ENCODE results near the gene CREB5.

CREB5 gene

DNA sequence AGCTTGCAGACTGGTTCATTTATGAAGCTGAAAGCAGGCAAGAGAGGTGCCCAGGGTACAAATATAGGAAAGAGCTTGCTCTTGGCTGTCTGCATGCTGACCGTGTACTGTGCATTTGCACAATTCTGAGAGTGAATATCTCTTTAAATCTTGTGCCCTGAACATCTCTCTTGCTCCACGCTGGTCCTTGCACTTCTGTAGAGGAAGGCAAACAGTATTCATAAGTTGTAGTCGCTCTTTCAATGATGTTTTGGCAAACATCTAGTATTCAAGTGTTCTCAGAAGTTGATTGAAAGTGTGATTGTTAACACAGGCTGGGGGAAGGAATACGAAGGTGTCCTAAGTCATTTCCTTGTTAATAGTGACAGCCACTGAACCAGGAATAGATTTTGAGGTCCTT, 332.6 kb downstream of the CREB5 start:
- no peak for DNase-seq (ENCODE audit: low read depth, low spot score)

DNA sequence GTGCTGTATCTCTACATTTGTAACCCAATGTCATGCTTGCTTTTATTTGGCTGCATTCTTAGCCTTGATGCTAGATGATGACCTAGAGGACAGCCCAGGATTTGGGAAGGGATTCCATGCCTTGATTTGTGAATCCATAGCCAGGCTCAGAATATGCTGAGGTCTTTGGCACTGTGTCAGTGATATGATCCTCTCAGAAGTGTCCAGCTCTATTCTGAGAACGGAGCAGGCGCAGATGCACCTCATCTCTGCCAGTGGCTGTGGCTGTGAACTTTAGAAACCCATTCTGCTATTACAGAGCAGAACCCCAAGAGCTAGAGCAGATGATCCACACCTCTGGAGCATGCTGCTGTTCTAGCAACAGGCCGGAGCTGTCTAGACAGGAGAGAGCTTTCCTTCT, 333.0 kb downstream of the CREB5 start:
- no peak for DNase-seq (ENCODE audit: low read depth, low spot score)

DNA sequence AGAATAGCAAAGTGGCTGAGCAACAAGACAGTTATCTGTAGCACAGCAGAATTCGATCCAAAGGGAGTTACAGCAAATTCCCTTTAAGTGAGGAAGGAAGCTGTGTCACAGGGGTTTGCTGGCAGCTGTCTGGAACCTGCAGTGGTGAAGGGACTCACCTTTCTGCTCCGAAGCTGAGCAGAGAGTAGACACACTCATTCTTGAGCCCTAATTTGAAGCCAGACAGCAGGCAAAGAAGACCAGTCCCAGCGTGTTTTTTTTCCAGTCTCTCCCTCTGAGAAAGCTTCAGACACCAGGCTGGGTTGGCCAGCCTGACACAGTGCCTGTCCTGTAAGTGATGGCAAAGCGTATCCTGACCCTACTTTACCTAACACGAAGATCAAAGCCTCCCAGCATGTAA, 335.1 kb downstream of the CREB5 start:
- no peak for DNase-seq (ENCODE audit: low read depth, low spot score)

DNA sequence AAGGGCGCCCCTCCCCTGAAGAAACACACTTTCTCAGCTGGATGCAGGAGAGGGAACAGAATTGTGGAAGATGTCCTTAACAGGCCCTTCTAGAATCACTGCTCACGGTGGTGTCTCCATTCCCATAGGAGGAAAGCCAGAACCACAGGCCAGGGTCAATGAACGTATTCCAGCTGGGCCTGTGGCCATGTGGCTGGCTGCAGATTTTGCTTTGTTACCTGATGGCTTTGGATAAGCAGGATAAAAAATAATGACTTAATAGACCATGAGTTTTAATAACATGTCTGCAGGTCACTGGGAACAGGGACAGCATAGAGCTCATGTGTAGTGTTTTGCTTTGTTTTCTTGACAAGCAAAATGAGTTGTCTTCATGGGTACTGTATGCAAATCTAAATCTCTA, 335.5 kb downstream of the CREB5 start:
- no peak for DNase-seq (ENCODE audit: low read depth, low spot score)

DNA sequence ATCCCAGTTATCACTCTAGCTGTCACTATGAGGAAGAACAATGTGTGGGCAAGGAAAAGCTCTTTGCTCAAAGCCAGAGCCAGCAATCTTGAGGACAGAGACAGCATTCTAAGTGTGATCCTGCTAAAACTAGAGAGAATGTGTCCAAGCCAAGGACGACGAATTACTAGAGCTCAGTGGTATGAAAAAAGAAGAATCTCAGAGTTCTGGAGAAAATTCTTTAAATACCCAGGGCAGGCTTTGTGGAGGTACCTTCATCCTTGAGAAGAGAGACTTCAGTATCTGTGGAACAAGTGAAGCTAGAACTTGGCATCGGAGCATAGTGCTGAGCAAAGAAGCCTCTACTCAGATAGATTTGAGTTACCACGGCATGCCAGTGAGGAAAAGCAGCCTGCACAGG, 336.0 kb downstream of the CREB5 start:
- no peak for DNase-seq (ENCODE audit: low read depth, low spot score)

DNA sequence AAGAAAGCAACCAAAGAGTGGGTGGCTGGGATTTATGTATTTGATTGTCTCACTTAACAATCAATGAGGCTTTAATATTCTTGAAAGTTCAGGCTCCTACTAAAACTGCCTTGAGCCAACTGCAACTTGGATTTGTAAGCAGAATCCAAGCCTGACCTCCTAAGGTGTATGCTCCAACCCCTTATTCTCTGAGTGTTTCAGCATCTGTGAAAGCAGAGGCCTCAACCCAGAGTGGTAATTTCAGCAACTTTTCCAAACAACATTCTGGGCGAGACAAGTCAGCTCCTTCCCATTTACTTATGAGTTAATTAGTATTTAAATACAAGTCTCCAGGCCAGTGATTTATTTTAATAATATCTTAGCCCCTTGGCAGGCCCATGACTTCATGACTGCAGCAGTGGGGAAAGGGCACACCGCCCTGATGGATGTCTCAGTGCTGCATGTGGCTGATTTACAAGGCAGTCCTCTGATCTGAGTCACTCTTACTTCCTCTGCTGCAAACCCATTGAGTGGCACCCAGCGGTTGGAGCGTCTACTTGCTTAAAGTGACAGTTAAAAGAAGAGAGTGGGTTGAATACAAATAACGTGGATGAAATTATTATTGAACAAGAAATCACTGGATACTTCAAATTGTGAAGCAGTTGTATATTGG, 336.7 kb downstream of the CREB5 start:
- DNase-seq (ENCODE audit: low read depth, low spot score) = no peak

DNA sequence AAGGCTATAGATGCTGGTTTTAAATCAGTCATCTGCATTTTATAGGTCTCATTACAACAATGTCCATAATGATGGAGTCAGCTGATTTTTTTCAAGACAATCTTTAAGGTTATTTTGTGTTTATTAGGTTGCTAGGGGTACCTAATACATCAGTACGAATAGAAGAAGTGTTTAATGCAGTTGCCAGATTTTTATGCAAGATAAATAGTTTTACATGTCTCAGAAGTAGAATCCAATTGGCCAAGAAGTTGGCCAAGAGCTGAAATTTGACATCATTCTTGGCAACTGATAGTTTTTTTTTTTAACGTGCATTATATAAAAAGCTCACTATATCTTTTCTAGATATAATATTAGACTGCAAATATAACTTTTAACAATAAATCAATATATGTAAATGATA, 337.3 kb downstream of the CREB5 start:
- DNase-seq (ENCODE audit: low read depth, low spot score) = no peak

DNA sequence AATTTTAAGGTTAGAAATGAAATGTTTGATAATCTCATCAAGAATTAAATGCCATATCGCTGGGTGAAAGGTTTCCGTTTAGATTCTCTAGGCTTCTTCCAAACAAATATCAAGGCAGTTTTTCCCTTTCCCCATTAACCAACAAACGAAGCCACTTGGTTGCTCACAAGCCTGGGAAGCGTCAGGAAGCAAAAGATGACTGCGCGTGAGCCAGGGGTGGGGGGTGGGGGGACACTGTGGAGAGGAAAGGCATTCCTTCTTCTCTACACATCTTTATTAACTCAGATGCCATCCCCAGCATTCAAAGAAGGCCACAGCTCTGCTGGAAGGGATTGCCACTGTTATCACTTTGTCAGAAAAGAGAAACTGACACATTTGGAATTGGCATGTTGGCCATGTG, 338.7 kb downstream of the CREB5 start:
- DNase-seq (ENCODE audit: low read depth, low spot score) = no peak

DNA sequence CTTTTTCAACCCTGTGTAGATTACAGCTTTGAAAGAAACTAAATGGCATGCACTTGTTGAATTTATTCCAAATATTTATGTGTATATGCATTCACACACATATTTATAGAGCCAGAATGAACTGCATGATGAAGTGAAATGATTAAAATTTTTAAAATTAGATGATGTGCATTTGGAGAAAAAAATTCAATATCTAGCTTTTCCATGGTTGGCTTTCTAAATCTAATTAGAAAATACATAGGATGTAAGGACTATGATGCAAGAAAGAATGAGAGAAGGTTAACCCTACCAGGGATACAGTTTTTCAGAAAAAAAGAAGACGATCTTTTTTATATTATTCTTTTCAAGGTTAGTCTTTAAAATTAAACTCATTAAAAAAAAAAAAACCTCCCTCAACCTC, 341.3 kb downstream of the CREB5 start:
- no peak for DNase-seq (ENCODE audit: low read depth, low spot score)

DNA sequence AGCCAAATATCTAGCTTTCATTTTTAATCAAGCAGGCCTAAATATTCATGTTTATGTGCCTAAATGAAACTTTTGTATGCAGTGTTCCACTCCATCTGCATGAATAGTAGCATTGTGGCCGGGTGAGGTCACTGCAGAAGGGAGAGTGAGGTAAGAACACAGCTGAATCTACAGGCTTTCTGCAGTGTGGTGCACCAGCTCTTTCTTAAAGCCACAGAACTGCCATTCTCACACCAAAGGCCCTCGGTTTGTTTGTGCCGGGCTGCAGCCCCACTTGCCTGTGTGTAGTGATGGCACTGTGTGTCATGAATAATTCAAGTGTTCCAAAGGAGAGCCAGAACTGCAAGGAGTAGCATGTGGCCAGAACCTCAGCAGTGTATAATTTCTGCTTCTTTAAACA, 341.7 kb downstream of the CREB5 start:
- DNase-seq (ENCODE audit: low read depth, low spot score) = no peak

DNA sequence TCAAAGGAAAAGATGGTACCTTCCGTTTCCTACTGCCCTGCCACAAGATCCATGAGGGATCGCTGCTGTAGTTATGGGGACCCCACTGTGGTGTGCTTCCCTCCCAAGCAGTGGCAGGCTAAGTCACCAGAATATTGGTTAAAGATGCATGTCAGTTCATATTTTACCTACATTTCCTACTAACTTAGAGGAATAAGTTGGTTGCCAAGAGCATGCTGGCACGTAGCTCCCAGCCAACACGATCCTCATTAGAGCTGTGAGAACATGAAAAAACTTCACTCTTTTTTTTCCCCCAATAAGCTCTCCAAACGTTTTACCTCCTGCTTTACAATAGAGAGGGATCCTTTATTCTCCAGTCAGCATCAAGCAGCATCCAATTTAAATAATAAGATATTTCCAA, 342.1 kb downstream of the CREB5 start:
- DNase-seq (ENCODE audit: low read depth, low spot score) = no peak

DNA sequence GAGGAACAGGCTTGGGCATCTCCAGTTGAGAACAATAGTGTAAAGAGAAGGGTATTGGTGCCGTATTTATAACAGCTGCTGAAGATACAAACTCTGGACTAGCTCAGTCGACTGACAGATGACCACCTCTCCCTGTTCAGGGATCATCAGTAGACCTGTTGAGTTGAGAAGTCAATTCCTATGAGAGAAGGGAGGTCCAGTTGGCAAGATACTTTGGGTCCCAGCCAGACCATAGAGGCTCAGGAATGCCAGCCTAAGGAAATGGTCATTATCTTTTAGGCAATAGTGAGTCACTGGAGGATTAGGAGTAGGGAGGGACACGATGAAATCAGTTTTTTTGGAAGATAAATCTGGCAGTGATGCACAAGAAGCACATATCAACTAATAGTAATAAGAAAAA, 342.9 kb downstream of the CREB5 start:
- no peak for DNase-seq (ENCODE audit: low read depth, low spot score)

DNA sequence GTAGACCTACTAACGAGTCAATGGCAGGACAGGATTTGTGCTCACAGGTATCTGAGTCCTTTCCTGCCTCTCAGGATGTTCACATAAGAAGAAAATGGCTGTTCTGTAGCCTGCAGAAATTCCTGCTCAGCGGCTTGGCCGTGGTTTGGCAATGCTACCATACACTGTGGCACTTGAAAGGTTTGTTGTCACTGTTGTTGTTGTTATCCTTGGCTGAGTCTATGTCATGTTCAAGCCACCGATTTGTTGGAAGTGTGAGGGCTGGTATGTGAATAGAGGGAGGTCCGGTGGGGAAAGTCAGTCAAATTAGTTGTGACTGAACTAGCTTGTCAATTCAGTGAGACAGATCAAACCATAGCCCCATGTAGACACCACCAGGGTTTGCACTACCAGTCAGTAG, 345.9 kb downstream of the CREB5 start:
- DNase-seq (ENCODE audit: low read depth, low spot score) = no peak

DNA sequence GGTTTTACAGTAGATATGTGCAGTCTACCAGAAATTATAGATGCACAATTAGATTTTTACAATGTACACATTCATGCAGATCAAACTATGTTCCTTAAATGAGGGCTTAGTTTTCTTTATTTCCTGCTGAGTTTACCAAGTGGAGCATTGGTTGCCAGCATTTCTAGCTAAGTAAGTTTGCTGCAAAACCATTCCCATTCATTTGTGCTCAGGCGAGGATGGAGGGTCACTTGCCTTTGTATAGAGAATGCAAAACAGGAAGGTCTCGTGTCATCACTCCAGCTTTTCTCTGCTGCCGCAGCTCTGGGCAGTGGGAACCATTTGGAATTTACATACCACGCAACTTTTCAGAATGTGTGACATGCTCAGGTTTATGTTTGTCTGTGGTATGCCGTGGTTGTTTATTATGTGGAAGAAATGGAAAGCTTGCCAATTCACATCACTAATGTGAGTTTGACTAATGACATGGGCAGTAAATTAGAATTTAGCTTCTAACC, 347.2 kb downstream of the CREB5 start:
- no peak for DNase-seq (ENCODE audit: low read depth, low spot score)

DNA sequence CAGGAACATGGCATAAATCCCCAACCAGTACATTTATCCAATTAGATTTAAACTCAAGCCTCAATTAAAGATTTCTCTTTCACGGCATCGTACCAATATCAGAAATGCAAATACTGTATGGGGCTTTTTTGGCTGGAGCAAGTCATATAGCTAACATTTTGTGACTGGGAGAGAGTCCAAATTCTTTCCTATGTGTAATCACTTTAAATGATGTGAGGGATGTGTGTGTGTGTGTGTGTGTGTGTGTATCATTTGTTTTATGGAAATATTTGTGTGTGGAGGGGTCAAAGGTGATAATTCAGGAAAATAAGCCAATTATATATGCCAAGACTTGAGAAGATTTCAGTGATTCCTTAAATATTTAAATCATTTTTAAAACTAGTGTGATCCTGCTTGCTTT, 349.2 kb downstream of the CREB5 start:
- DNase-seq (ENCODE audit: low read depth, low spot score) = no peak

DNA sequence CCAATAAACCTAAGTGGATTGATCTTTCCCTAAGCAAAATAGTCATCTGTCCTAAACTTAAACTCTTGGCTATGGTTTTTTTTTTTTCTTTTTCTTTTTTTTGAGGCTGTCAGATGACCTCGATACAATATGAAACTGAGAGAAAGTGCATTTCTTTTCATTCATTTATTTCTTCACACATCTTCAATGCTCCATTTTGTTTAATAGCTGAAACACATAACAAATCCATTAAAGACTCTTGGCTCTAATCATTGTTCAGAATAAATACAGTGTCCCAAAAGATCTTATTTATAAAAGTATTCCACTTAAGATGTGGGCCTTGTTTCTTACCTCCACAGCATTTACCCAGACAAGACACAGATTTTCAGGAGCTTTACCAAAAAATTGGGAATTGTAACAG, 350.3 kb downstream of the CREB5 start:
- no peak for DNase-seq (ENCODE audit: low read depth, low spot score)

DNA sequence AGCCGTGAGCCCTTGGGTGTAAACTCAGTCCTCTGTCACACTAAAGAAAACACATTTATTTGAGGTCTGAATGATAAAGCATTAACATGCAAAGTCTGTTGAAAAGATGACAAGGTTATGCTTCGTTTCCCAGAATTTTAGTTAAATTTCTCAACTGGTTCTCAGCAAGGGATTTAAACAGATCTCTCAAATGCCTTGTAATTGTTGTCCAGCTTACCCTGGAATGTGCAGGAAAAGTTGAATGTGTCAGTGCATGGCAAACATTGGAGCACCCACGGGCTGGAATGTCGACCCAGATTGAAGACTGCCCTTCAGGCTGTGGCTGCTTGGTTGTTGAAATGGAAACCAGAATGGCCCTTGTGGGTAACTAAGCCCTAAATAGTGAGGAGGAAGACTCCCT, 354.0 kb downstream of the CREB5 start:
- DNase-seq (ENCODE audit: low read depth, low spot score) = no peak

DNA sequence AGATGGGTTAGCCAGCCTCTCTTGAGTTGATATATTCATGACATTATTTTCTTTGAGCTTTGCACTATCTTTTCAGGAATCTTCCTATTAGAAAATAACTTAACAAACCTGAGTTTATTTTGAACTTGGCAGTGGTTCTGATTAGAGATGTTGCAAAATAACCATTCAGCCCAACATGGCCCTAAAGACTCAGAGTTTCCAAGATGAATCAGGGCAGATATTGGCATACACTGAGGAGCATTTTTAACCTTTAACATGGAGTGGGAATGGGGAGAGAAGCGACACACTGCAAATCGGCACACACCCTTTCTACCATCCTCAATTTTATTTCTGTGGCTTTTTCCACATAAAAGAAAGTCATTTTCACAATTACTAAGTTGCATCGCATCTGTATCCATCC, 355.0 kb downstream of the CREB5 start:
- DNase-seq (ENCODE audit: low read depth, low spot score) = no peak

DNA sequence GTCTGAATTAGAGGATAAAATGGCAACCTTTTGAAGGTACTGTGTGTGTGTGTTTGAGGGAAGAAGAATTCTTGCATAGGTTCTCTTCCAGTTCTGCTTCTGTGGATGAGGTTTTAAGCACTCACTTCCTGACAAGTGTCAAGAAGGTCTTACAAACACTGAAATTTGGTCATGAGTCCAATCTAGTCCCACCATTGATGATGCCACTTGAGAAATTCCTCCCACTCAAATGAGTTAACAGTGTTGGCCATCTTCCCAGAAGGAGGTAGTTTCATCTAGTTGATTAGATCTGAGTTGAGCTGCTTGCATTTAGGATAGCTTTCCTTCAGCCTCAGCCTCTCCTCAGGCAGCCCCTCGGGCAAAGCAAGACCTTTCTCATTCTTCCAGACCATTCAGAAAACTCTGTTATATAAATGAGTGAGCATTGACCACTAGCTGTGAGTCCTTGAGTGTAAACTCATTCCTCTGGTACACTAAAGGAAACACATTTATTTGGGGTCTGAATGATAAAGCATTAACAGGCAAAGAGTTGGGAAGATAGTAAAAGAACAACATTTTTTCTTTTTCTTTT, 356.3 kb downstream of the CREB5 start:
- DNase-seq (ENCODE audit: low read depth, low spot score) = no peak

DNA sequence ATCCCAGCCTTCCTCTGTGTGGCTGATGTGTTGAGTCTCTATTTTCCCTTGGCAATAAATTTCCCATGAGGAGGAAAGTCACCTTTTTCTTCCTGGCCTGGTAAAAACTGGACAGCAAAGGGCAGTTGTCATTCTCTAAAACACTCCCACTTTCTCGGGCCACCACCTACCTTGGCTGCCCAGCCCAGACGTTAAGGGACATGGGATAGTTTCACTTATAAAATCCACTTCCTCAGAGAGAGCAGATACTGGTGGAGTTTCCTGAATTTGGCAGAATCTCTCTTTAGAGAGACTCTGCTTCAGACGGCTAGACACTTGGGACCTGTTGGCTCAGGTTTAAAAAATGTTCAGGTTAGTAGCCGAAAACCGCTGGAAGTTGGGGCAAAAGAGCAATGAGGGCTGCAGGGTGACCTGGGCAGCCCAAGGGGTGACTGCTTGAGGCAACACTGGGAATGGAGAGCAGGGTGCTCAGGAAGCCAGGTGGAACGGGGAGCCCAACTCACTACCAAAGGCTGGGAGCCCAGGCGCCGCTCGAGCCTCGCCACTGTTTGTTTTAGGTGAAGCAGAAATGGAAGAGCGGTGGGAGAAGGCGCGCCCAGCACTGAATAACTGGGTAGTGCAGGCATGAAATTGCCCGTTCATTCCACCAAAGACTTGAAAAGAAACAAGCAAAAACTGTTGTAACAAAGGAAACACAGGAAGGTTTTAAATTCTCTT, 359.7 kb downstream of the CREB5 start:
- DNase-seq (ENCODE audit: low read depth, low spot score) = no peak

DNA sequence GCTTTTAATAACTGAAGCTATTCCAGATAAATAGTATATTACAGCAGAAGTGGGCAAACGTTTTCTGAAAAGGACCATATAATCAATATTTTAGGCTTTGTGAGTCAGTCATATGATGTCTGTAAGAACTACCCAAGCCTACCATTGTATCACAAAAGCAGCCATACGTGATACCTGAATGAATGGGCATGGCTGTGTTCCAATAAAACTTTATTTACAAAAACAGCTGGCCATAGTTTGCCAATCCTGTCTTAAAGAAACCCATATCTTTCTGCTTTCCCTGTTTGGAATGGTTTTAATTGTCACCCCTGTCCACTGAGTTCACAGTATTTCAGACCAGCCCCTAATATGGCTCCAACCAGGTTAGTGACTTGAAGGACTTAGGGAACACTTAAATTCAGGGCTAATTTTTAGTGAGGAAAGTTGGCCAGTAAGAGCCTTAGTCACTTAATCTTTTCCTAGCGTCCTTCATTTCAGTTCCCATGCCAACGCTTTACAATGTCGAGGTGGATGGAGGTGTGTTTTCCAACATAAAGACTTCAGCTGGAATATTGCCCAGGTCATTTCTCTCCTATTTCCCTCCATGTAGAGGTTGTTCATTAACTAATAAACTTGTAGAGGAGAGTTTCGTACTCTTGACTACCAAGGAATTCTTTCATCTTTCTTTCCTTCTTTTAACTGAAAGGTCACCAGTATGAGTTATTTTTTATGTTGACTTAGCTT, 361.3 kb downstream of the CREB5 start:
- no peak for DNase-seq (ENCODE audit: low read depth, low spot score)

DNA sequence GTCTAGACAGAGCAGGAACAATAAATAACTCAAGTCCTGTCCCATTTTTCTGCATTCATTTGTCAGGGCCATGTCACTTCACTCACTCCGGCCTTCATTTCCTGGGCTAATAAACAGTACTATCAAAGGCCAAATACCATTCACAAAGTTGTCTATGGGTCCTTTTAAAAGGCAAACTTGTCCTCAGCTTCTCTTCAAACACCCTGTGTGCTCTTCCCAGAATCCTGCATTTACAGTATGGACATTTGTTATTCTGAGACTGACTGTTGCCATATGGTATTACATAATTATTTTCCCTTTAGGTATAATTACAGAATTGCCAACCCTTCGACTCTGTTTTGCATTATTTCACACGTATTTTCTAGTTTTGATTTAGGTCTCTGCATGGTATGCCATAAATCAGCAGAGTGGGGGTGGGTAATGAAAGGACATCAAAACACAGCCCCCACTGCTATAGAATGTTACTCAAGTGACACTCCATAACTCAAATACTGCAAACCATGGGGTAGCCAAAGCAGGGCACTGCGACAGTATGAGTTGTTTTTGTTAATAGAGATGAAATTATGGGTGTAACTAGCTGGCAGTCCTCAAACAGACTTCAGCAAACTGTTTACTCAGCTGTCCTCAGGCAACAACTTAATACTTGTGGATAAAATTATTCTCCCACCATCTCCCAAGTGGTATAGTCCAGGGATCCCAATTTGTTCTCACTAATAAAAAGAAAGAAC, 362.1 kb downstream of the CREB5 start:
- peak; percentile 20 for DNase-seq (ENCODE audit: low read depth, low spot score)

Measured in brain pericyte (primary cell).